HAP-1 (cell line): Measurements from ENCODE around the gene PDF.

ENCODE experiments used
- DNase-seq, 2 experiments: peaks; one replicate each; pipeline ENCODE4 v3.0.0-alpha.2; 2016 to 2020; ENCODE audit warnings: low spot score in 2 of 2
- H3K27me3 ChIP-seq: fragments of 250-450 bp; sonication (Bioruptor Pico); 2 replicates; pipeline ENCODE4 v1.5.1; 2020; ENCODE audit warnings: low read depth, mild to moderate bottlenecking, moderate library complexity
- H3K36me3 ChIP-seq: fragments of 250-450 bp; sonication (Bioruptor Pico); replicated peaks from 2 replicates; pipeline ENCODE4 v1.5.1; 2020; ENCODE audit warnings: mild to moderate bottlenecking
- H3K4me1 ChIP-seq: fragments of 250-450 bp; sonication (Bioruptor Pico); 2 replicates; pipeline ENCODE4 v1.5.1; 2020; ENCODE audit warnings: mild to moderate bottlenecking
- H3K4me3 ChIP-seq: fragments of 250-450 bp; sonication (Bioruptor Pico); 2 replicates; pipeline ENCODE4 v1.5.1; 2020; ENCODE audit warnings: mild to moderate bottlenecking, moderate library complexity
- H3K9me3 ChIP-seq: fragments of 250-450 bp; sonication (Bioruptor Pico); 2 replicates; pipeline ENCODE4 v1.5.1; 2020; ENCODE audit warnings: mild to moderate bottlenecking, moderate library complexity
- in situ Hi-C: fragments of 300-500 bp; cut with MboI; formaldehyde crosslinking; loops from 3 replicates; pipeline ENCODE4 v1.14.3; 2020; ENCODE audit warnings: low sequenced_read_pairs, inconsistent platforms, mixed read lengths

PDF gene

DNA sequence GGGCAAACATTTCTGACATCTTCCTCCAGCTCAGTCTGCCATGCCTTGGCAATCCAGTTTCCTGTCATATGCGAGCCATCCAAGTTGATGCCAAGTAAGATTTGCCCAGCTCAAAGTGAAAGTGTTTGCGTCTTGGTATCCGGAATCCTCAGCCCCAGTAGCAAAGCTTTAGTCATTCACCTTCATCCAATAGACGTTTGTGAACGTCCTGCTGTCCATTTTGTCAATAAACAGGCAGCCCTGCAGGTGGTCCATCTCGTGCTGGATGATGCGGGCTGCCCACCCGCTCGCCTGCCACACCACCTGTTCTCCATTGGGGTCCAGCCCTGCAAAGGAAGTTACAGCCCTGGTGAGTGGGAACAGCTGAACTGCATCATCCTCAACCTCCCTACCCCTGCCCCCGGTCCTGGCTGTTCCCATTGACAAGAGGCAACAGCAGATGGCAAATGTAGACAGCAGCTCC is 1.5 kb downstream of the PDF start:
- in situ Hi-C loops = no loop called here

DNA sequence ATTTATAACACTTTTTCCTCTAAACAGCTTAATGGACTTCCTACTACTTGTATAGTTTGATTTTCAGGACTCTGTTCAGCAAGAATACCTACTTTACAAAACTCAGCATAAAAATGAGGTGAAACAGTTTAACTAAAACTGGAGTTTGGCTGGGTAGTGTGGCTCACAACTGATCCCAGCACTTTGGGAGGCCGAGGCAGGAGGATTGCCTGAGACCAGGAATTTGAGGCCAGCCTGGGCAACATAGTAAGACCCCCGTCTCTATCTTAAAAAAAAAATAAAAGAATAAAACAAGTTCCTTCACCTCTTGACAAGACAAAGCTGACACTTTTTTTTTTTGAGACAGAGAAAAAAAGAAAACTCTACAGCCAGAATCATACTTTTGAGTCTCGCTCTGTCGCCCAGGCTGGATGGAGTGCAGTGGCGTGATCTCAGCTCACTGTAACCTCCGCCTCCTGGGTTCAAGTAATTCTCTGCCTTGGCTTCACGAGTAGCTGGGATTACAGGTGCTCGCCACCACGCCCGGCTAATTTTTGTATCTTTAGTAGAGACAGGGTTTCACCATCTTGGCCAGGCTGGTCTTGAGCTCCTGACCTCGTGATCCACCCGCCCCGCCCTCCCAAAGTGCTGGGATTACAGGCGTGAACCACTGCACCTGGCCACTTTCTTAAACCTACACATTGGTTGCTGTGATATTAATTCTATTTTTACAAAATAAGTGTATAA is 2.6 kb downstream of the PDF start:
- Histone ChIP-seq H3K9me3 (no peaks in the 10 kb centered on the region), H3K36me3 (peaks cover 79% of the 10 kb centered on the region), H3K4me1 (peaks cover 20% of the 10 kb centered on the region), H3K27me3 (no peaks in the 10 kb centered on the region), H3K4me3 (peak overlapping the region; percentile 79)
- in situ Hi-C loops = no loop called here
- DNase-seq = no peak

More for the DNA sequence above, 1.5 kb downstream of the PDF start:
- H3K27me3 ChIP-seq = no peaks in the 10 kb centered on the region
- peaks cover 77% of the 10 kb centered on the region for H3K36me3 ChIP-seq
- H3K4me3 ChIP-seq = peak overlapping the region; percentile 79
- DNase-seq = no peak
- peaks cover 20% of the 10 kb centered on the region for H3K4me1 ChIP-seq
- no peaks in the 10 kb centered on the region for H3K9me3 ChIP-seq

DNA sequence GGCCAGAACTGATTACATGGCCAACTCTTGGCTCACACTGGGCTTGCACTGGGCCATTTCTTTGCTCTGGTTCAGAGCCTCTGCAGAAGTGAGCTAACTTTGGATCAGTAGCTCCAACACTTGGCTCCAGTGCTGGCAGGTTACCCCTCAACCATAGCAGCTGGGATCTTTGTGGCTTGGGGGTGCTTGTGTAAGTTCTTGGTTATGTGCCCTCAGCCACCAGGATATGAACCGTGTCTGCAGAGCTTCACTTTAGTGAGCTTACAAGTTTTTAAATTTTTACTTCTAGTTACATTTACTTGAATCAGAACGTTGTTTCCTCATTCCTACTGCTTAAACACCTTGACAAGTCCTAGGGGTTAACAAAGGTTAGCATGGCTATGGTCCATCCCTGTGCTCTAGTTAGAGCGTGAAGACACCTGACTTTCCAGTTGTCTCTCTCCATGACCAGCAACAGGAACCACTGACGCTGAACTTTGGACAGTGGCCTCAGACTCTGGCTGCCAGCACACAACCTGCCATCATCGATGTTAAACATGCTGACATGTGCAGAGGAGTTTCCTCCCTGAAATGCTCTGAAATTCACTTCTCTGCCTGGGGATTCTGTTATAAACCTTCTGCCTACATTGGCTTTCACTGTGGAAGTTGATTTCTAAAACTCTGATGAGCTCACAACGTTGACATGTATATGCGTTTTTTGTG is 4.1 kb downstream of the PDF start:
- no peak for DNase-seq
- no peaks in the 10 kb centered on the region for H3K27me3 ChIP-seq
- in situ Hi-C loops = no loop called here
- H3K4me3 ChIP-seq = no peak overlapping the region
- peaks cover 20% of the 10 kb centered on the region for H3K4me1 ChIP-seq
- no peaks in the 10 kb centered on the region for H3K9me3 ChIP-seq
- H3K36me3 ChIP-seq = peaks cover 79% of the 10 kb centered on the region

DNA sequence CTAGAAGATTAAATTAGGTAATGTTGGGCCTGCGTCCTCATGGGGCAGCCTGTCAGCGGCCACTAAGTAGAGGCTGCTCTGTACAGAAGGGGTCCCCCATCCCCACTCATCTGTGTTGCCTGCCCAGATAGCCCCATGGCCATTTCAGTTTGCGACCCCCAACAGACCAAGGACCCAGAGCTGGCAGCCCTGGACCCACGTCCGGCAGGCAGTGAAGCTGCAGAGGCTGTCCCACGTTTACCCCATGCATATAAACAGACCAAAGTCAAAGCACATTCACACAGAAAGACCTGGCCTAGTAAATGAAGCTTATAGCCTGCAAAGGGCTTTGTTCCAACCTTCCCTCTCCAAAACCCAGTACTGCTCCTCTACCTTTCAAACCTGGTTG is 4.6 kb downstream of the PDF start:
- no peak overlapping the region for H3K4me3 ChIP-seq
- no peaks in the 10 kb centered on the region for H3K27me3 ChIP-seq
- in situ Hi-C loops = no loop called here
- DNase-seq = no peak
- H3K4me1 ChIP-seq = peaks cover 16% of the 10 kb centered on the region
- peaks cover 80% of the 10 kb centered on the region for H3K36me3 ChIP-seq
- H3K9me3 ChIP-seq = no peaks in the 10 kb centered on the region

DNA sequence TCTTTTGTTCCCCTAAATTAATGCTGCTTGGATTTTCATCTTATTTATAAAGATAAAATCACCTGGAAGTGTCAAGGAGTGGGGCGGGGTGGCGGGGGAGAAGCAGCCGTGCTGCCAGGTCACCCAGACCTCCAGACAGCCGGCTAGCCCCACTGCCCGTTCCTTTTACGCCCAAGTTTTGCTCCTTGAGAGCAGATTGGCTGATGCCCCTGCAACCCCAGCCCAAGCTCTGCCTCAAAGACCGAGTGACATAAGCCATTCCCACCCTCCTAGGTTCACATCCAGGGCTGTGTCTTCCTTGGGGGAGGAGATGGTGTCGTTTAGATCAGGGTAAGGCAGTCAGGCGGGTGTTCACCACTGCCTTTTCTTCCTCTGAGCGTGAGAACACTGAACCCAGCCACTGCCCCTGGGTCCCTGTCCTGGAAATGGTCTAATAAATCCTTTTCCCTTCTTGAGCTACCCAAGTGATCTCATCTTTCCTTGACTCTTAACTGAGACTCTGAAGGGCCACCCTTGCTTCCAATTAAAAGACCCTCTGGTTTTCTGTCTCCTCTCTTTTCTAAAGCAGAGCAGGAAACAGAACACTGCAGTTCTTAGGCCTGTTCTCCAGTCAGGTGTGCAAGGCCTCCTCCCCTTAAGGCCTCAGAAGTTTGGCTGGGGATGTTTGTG is 5.7 kb downstream of the PDF start:
- in situ Hi-C loops = no loop called here
- no peaks in the 10 kb centered on the region for H3K27me3 ChIP-seq
- no peak overlapping the region for H3K4me3 ChIP-seq
- DNase-seq = no peak
- peaks cover 88% of the 10 kb centered on the region for H3K36me3 ChIP-seq
- H3K4me1 ChIP-seq = peaks cover 15% of the 10 kb centered on the region
- no peaks in the 10 kb centered on the region for H3K9me3 ChIP-seq

DNA sequence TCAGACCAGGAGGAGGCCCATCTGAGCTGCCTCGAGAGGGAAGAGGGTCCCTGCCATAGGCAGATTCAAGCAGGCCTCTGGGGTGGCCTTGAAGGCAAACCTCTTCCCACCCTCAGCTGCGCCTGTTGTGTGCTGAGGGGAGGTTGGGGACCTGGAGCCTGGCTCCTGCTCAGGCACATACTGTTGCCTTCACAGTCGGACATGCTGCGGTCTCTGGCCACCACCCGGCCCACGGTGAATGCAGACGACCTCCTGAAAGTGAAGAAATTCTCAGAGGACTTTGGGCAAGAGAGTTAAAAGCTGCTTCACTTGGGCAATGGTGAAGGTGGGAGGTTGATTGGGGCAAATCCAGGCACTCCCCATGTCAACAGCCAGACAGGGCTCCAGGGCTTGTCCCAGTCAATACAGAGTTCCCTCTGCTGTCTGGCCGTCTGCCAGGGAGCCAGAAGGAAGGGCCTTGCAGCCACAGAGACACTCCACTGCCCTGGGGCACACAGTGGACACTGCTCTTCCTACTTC is 6.3 kb downstream of the PDF start:
- in situ Hi-C loops = no loop called here
- Histone ChIP-seq H3K9me3 (no peaks in the 10 kb centered on the region), H3K36me3 (peaks cover 91% of the 10 kb centered on the region), H3K27me3 (no peaks in the 10 kb centered on the region), H3K4me3 (no peak overlapping the region), H3K4me1 (peaks cover 14% of the 10 kb centered on the region)
- peak in 1 of 2 experiments; percentile 41 for DNase-seq

- Histone ChIP-seq H3K4me3 (no peak overlapping the region), H3K27me3 (no peaks in the 10 kb centered on the region), H3K9me3 (no peaks in the 10 kb centered on the region), H3K36me3 (peaks cover 91% of the 10 kb centered on the region), H3K4me1 (peaks cover 7% of the 10 kb centered on the region)
- in situ Hi-C loops = no loop called here
- no peak for DNase-seq
Measured at GRCh38 chr16:69323415-69323814, 7.0 kb downstream of the PDF start.

DNA sequence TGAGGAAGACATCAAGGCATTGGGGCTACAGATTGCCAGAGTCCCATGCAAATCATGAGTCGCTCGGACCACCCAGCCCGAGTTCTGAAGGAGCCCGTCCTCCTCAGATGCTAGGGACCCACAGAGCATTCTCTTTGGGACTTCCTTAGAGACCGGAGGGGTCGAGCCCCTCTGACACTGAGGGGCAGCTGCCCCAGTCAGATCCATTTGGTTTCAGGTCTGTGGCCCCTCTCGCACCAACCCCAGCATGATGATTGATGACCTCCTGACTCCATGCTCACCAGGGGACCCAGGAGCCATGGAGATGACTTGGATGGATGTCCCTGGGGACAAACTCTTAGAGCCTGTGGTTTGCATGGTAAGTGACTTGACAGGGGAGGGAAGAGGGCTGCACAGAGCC is 8.0 kb downstream of the PDF start:
- in situ Hi-C loops = no loop called here
- H3K4me1 ChIP-seq = peaks cover 4% of the 10 kb centered on the region; the same call in 1 of the 2 replicates
- no peak for DNase-seq

DNA sequence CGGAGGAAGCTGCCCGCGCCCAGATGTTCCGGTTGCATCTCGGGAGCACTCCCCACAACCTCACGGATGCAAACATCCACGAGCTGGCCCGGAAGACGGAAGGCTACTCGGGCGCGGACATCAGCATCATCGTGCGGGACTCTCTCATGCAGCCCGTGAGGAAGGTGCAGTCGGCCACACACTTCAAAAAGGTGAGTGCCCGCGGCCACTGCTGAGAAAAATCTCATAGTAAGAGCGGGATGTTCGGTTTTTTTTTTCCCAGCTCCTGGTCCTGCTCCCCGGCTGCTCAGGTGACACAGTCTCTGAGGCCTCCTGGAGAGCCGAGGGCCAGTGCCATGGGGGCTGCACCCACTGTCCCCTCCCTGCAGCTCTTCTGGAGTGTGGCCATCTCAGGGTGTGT is 9.3 kb downstream of the PDF start:
- H3K36me3 ChIP-seq = peaks cover 92% of the 10 kb centered on the region
- in situ Hi-C loops = no loop called here
- H3K4me1 ChIP-seq = peaks cover 3% of the 10 kb centered on the region; the same call in 1 of the 2 replicates
- no peak for DNase-seq
- H3K9me3 ChIP-seq = no peaks in the 10 kb centered on the region
- H3K4me3 ChIP-seq = no peak overlapping the region
- H3K27me3 ChIP-seq = no peaks in the 10 kb centered on the region

More for the DNA sequence above, 8.0 kb downstream of the PDF start:
- H3K36me3 ChIP-seq = peaks cover 90% of the 10 kb centered on the region
- no peaks in the 10 kb centered on the region for H3K9me3 ChIP-seq
- H3K27me3 ChIP-seq = no peaks in the 10 kb centered on the region
- no peak overlapping the region for H3K4me3 ChIP-seq

GRCh38 chr16:69320740-69321073 is 9.7 kb downstream of the PDF start:
- no peak overlapping the region for H3K4me3 ChIP-seq
- H3K27me3 ChIP-seq = no peaks in the 10 kb centered on the region
- peaks cover 92% of the 10 kb centered on the region for H3K36me3 ChIP-seq
- H3K9me3 ChIP-seq = no peaks in the 10 kb centered on the region
- DNase-seq = no peak
- no peaks in the 10 kb centered on the region for H3K4me1 ChIP-seq
- in situ Hi-C loops = no loop called here

DNA sequence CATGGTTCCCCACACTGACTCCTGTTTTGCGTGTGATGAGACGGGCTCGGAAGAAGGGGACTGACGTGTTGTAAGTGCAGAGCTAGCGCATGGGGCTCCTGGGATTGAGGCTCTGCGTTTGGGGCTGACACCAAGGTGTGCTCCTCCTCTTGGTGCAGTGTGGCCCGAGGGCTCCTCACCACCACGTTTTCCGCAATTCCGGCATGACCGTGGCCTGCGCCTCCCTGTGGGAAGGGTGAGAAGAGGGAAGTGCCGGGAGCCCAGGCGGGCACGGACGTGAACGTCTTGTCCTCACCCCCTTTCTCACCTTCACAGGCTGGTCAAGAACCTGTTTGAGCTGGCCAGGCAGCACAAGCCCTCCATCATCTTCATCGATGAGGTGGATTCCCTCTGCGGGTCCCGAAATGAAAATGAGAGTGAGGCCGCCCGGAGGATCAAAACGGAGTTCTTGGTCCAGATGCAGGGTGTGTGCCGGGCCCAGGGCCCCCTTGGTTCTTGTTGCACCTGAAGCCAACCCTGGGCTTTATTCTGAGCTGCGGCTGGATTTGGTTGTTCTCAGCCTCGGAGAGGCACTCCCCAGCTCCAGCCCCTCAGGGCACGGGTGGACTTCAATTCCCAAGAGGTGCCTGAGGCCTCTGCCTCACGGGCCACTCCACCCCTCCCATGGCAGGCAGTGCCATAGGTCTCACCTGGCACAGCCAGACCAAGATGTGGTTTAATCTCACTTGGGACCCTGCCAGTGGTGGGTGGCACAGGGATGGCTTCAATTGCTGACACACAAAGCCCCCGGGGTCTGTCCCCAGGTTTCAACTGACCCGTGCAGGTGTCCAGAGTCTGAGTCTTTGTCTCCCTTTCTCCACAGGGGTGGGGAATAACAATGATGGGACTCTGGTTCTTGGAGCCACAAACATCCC is 10.3 kb downstream of the PDF start:
- in situ Hi-C loops = no loop called here
- DNase-seq = no peak
- peaks cover 94% of the 10 kb centered on the region for H3K36me3 ChIP-seq
- no peaks in the 10 kb centered on the region for H3K27me3 ChIP-seq
- no peaks in the 10 kb centered on the region for H3K9me3 ChIP-seq
- H3K4me1 ChIP-seq = no peaks in the 10 kb centered on the region
- H3K4me3 ChIP-seq = no peak overlapping the region

GRCh38 chr16:69319381-69319780 is 11.0 kb downstream of the PDF start:
- Histone ChIP-seq H3K9me3 (no peaks in the 10 kb centered on the region), H3K36me3 (peaks cover 94% of the 10 kb centered on the region), H3K4me3 (no peak overlapping the region), H3K4me1 (no peaks in the 10 kb centered on the region), H3K27me3 (no peaks in the 10 kb centered on the region)
- in situ Hi-C loops = no loop called here
- DNase-seq = no peak

DNA sequence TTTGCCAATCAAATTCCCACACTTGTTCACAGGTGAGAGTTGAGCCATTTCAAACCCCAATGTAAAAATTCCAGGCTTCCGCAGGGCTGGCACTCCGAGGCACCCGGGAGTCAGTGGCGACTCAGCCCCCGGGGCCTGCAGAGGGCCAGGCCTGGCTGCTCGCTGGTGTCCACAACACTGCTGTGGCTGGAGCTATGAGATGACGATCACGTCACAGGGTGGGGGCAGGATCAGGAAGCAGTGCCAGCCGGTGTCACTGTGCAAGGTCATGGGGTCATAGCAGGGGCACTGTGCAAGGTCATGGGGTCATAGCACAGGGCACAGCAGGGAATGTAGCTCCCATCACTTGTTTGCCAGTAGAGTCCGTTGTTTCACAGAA is 11.5 kb downstream of the PDF start:
- in situ Hi-C loops = no loop called here
- Histone ChIP-seq H3K9me3 (no peaks in the 10 kb centered on the region), H3K27me3 (no peaks in the 10 kb centered on the region), H3K4me1 (no peaks in the 10 kb centered on the region), H3K36me3 (peaks cover 93% of the 10 kb centered on the region), H3K4me3 (no peak overlapping the region)
- no peak for DNase-seq
